Measurements from ENCODE around the gene BMP2K.

BMP2K gene

GRCh38 chr4:78764498-78764961 is 11.6 kb upstream of the BMP2K start:
- DNase-seq (ENCODE audit: low read depth) = peak; percentile 81

- no peak for DNase-seq (ENCODE audit: low read depth)
Measured at GRCh38 chr4:78765432-78766006, 10.6 kb upstream of the BMP2K start.

DNA sequence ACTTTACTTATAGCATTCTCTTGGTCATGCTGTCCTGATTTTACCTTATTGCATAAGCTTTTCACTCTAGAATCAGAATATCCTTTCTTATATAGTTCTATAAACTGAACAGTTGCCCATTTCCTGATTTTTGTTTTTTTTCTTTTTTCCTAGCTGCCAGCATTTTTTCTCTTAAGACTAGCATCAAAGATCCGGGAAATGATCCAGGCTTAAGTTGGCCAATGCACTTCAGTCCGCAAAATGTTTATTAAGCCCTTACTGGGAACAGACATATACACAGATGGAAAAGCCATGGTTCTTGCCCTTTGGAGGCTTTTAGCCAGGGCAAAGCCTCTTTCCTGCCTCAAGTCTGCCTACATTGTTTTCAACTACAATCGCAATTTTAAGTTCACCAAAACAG is 10.1 kb upstream of the BMP2K start:
- no peak for DNase-seq (ENCODE audit: low read depth)

DNA sequence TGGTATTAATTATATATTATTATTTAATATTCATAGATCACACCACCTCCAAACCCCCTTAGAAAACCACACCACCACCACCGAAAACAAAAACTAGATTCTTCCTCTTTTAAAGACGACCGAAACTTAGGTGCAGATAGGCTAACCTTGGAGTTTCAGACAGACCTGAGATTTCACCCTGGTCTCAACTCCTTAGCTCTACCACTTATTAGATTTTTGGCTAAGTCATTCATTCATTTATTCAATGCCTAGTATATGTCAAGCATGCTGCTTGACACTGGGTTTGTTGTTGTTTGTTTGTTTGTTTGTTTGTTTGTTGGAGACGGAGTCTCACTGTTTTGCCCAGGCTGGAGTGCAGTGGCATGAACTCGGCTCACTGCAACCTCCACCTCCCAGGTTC is 9.5 kb upstream of the BMP2K start:
- no peak for DNase-seq (ENCODE audit: low read depth)

GRCh38 chr4:78767350-78767749 is 8.8 kb upstream of the BMP2K start:
- no peak for DNase-seq (ENCODE audit: low read depth)

DNA sequence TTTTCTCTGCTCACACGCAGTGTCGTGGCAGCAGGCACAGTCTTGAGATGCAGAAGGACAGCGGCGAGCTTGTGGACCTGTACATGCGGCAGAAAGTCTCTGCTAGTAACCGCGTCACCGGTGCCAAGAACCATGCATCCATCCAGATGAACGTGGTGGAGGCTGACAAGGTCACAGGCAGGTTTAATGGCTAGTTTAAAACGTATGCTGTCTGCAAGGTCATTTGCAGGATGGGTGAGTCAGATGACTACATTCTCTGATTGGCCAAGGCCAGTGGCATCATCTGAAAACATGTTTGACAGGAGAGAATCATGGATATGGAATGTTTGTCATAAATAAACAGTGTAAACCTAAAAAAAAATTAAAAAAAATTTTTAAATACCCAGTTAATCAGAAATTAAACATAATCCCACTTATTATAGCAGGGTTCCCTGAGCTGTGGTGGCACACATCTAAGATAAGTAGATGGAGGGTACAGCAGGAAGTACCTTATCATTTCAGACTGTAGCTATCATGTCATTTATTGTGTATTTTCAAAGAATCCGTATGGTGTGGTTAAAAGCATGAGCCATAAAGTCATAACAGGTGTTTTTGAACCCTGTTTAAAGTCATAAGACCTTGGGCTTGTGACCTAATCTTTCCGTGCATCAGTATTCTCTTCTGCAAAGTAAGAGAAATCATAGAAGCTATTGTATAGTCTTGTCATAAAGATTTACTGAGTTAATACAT is 7.5 kb upstream of the BMP2K start:
- DNase-seq (ENCODE audit: low read depth) = peak; percentile 74

DNA sequence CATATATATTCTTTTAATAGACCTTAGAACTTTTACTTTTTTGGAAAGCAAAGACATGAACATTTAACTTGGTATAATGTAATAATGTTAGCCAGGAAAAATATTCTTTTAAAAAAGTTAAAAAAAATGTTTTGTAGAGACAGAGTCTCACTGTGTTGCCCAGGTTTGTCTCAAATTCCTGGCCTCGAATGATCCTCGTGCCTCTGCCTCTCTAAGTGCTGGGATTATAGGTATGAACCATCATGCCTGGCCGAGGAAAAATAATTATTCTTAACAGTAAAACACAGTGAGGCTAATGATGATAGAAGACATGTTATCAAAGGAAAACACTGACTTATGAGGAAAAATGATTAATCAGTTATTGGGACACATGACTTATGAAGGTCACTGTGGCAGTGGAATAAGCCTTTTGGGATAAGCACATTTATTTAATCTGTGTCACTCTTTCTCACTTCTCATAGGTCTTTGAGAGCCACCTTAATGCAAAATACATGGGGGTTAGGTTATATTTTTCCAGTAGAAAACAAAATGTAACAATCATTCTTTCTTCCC is 6.0 kb upstream of the BMP2K start:
- DNase-seq (ENCODE audit: low read depth) = no peak

DNA sequence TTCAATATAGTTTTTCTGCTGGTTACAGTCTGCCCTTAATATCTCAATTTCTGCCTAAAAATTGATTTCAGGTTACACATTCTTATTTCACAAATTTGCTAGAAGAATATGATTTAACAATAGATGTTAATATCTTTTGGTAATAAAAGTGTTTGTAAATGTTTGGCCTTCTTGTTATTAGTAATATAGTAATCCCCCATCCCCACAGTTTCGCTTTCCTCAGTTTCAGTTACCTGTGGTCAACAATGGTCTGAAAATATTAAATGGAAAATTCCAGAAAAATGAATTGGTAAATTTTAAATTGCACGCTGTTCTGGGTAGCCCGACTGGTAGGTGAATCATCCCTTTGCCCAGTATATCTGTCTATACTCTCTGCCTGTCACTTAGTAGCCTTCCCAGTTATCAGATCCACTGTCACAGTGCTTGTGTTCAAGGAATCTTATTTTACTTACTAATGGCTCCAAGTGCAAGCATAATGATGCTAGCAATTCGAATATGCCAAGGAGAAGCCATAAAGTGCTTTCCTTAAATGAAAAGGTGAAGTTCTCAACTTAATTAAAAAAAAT is 3.5 kb upstream of the BMP2K start:
- no peak for DNase-seq (ENCODE audit: low read depth)

- no peak for DNase-seq (ENCODE audit: low read depth)
Measured at GRCh38 chr4:78774417-78774816, 1.7 kb upstream of the BMP2K start.

DNA sequence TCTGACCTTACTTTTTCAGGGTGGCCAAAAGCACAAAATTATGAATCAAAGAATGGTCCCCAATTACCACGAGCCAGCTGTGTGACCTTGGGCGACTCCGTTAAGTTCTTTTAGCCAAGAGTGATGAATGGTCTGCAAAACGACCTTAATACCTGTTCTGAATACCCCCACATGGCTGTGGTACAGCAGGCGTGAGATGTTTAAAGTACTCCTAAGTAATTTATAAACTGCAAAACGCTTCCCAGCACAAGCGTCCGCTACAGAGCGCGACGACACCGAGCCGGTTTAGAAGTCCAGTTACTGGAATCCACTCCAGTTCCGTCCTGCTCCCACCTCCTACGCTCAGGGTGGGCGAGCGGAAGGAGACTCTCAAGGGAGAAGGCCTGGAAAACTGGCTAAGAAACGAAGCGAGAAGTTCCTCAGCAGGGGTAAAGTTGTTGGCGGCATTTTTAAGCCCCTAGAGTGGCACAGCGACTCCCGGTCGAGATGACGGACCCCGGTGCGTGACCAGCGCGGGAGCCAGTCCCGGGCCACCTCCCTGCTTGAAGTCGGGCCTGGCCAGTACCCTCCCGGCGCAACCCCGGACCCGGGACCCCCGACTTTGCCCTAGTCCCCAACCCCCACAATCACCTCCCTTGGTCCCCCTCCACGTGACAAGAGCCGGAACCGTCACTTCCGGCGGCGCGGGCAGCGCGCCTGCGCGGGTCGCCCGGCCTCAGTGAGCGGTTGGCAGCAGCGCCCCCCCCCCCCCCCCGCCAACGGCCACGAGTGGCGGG is 659 bp upstream of the BMP2K start:
- DNase-seq (ENCODE audit: low read depth) = peak; percentile 78

DNA sequence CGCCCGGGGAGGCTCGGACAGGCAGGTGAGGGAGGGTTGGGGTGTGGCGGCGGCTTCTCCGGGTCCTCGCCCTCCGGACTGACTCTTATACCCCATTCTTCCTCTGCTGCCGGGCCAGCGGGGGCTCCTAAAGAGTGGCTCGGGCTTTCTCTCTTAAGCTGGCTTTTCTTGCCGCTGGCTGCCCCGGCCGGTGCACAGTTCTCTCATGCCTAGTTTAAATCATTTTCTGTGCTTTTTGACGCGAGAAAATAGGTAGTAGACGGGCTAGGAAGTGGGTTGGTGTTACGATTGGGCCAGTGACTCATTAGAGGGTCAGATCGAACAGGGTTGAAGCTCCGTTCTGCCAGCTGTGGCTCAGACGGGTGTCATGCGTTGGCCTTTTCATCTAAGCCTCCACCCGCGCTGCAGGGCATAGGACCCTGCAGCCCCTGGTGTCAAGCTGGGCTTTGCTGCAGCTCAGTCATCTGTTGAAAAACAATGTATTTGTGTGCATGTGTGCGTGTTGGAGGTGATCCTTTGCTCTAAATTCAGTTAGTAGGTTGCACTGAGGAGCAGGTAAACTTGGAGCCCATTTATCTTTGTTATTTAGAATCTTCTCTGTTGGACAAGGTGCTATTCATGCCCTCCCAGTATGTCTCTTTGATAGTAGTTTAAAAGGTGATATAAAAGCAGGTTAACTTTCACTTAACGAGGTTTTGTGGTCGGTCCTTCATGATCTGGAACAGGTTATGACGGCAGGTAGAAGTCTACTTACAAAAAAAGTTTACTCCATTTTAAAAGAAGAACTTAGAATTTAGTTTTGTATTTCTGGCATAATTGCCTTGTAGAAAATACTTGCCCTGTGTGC is 802 bp downstream of the BMP2K start:
- peak; percentile 92 for DNase-seq (ENCODE audit: low read depth)

DNA sequence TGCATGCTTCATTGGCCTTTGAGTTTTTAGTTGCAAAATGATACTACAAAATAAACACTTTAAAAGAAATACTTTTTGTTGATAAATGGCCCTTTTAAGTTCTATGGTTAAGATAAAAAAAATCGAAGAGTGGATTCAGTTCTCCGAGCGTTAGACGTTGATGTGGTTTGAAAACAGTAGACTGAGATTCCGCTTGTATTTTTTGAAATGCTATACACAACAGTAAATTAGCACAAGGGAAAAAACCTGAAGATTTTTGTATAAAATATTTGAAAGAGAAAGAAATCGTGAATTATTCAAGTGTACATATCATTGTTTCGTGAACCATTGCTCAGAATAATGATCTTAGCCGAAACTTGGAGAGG is 1.4 kb downstream of the BMP2K start:
- DNase-seq (ENCODE audit: low read depth) = no peak

DNA sequence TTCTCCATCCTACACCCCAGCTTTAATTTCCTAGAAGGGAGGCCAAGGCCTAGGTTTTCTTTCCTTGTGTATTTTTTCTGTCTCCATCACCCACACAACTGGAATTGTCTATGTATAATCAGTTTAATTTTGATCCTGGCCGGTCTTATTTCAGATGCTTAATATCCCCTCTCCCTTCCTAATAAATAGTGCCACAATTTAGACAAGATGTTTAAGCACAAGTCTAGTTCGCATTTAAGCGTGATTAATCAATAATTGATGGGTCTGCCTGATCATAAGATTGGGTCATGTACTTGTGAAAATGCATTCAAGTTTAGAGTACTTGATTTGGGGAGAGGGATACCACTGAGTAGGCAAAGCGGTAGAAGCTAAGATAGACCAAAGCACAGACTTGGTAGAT is 2.4 kb downstream of the BMP2K start:
- DNase-seq (ENCODE audit: low read depth) = no peak

DNA sequence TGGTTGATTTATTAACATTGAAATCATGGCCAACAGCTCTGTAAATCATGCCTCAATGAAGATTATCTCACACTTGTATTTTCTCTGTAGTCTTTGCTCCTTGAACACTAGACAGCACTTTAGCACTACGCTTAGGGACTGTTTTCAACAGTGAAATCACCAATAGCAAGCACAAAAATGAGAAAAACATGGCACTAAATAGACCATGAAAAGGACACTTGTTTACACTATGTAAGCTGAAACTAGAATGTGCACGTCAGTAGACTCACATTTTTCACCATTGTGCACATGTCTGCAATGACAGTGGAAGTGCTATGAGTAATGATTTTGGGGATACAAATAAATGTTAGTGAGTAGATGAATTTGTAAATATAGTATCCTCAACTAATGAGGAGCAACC is 3.1 kb downstream of the BMP2K start:
- peak; percentile 26 for DNase-seq (ENCODE audit: low read depth)

- no peak for DNase-seq (ENCODE audit: low read depth)
Measured at GRCh38 chr4:78780093-78780492, 3.9 kb downstream of the BMP2K start.

DNA sequence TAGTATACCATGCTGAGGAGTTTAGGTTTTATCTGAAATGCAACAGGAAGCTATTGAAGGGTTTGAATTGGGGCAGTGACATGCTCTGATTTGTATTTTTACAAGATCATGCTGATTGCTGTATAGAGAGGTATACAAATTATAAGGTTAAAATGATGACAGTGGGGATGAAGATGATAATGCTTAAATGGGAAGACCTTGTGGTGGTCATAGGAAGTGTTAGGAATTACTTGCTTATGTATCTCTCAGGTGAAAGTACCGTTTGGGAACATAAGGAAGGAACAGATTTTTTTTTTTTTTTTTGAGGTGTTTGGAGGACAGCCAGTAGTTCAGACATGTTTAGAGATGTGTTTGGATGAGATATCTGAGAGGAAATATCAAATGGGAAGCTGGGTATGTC is 5.0 kb downstream of the BMP2K start:
- no peak for DNase-seq (ENCODE audit: low read depth)

- no peak for DNase-seq (ENCODE audit: low read depth)
Measured at GRCh38 chr4:78781924-78782323, 5.8 kb downstream of the BMP2K start.

GRCh38 chr4:78784236-78784865 is 8.2 kb downstream of the BMP2K start:
- DNase-seq (ENCODE audit: low read depth) = peak; percentile 71

GRCh38 chr4:78787392-78788006 is 11.3 kb downstream of the BMP2K start:
- no peak for DNase-seq (ENCODE audit: low read depth)

DNA sequence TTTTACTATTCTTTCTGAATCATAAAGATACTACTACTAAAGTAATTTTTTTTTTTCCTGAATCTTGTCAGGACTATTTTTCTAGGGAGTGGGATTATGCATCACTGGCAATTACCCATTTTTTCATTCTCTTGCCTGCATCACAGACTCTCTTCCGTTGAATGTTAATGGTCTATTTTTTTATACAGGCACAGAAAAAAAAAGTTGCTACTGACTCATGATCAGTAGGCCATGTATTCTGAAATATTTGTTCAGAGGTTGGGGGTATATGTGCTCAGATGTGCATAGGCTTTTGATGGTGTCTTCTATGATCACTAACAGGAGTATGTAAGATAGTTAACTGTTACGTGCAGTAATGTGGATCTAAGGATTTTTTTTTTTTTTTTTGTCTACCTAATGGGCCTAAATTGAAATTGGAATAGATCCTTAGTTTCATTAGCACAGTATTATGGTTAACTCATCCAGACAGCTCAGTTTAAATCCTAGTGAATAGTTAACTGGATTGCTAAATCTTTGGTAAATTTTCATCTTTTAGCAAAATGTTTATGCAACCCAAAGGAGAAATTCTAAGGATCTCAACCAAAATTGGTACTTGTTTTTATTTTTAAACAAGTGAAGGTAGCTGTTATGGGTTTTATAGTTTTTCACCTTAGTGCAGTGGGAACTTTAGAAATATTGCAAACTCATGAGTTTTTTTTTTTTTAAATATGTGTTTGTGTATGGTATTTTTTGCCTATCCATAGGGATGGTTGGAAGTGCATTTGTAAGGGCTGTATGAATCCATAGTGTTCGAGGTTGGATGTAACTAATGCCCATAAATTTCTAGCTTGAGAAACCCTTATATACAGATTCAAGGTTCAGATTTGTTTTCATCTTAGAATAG is 12.1 kb downstream of the BMP2K start:
- peak; percentile 7 for DNase-seq (ENCODE audit: low read depth)
